ENCODE data around the gene ROR1. TPM values are rescaled to one million over a fixed set of nuclear protein-coding genes. Genes with fewer than 3 reads are reported as not detected.
"Not testable (repeated sequence)": the region's sequence is repeated elsewhere in the genome, so short reads cannot be mapped to it uniquely, and the experiment has no call there.

The ROR1 gene
- total RNA-seq, 5 donors from 2014 or later (not counting 1 experiment from before 2014, with no cell fraction given): 0.15 to 2.0 (median 0.33) TPM; not detected in 1

DNA sequence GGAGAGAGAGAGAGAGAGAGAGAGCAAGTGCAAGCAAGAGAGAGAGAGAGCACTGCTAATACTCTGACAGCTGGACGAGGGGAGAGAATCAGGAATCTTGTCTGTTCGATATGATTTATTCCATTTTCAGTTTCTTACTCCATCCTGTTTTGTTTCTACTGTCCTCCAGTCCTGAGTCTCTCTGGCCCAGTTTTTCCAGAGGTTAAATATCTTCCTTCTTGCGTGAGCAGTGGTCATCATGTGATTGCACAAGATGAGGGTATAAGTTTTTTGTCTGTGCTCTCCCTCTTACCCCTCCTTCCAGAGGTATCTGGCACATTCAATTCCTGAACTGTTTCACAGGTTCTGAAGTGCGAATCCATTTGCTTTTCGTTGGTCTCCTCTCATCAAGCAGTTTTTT, 446.4 kb downstream of the ROR1 start:
- H3K36me3 Mint-ChIP-seq: no peaks in the 10 kb centered on the region
- no peak overlapping the region for H3K27ac Mint-ChIP-seq
- no peak overlapping the region for H3K4me3 Mint-ChIP-seq
- no peak overlapping the region for H3K27ac ChIP-seq (ENCODE audit: low read length)
- no peak overlapping the region for H3K4me3 ChIP-seq (ENCODE audit: control insufficient read depth in 1 of 2, extremely low read depth in 1 of 2, low read length in 1 of 2)
- no peaks in the 10 kb centered on the region for H3K9me3 ChIP-seq
- 71% methylated on average over 2 of the region's 5 CpGs for WGBS (ENCODE audit: insufficient coverage)
- no peaks in the 10 kb centered on the region for H3K27me3 ChIP-seq (replicated peaks in 1 of 2; ENCODE audit: control insufficient read depth in 2 of 2, extremely low read depth in 1 of 2, insufficient read depth in 2 of 2, low read length in 1 of 2)
- H3K36me3 ChIP-seq (ENCODE audit: control insufficient read depth in 2 of 2, extremely low read depth in 1 of 2, insufficient read depth in 1 of 2, low read length in 1 of 2): no peaks in the 10 kb centered on the region
- no peaks in the 10 kb centered on the region for H3K4me1 ChIP-seq (ENCODE audit: control insufficient read depth in 1 of 2, extremely low read depth in 1 of 2, insufficient read depth in 2 of 2, low read length in 2 of 2)
- POLR2A ChIA-PET: no interaction called here
- no peak for DNase-seq
- no peaks in the 10 kb centered on the region for H3K4me1 Mint-ChIP-seq
- no peaks in the 10 kb centered on the region for H3K9me3 Mint-ChIP-seq
- CTCF ChIA-PET: no interaction called here
- ATAC-seq (replicated peaks in 1 of 4): no peak
- peaks cover 3 to 8% of the 10 kb centered on the region in 2 donors for H3K27me3 Mint-ChIP-seq

DNA sequence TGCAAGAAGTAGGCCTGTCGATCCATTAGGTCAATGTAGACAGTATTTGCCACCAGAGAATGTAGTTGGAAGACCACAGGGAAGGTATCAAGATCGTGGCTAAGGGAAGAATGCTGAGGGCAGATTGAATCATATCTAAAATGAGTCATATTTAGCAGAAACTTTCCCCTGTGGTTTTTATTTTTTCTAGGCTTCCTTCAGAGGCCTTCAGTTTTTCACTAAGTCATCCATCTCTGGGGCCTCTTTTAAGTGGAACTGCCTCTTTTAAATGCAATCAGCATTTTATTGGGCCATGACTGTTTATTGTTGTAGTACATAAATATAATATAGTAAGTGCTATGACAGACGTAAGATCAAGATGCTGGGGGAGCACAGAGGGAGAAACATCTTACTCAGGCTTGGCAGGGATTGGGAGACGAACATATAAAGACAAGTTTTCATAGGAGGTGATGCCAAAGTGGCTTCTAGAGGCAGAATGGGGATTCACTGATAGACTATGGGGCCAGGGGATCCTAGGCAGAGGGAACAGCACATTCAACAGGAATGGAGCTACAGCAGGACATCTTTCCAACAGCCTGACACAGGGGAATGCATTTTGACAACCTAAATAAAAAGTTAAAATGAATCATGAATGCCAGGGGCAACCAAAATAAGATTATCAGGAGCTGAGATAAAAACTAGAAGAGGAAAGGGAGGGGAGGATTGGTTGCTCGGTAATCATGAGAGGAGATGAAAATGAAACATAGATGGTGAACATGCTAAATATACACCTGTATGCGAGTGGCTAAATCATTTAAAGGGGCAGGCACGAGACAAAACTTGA, 449.7 kb downstream of the ROR1 start:
- ChIA-PET CTCF (interaction anchor here in 1 of 2 donors (0.6 kb wide), 1 partner anchor 10 kb away, joined by 3 read pairs; no protein-coding TSS in a partner anchor), POLR2A (no interaction called here)
- 39% methylated on average over 4 of the region's 7 CpGs for WGBS (ENCODE audit: insufficient coverage)
- Histone ChIP-seq H3K36me3 (ENCODE audit: control insufficient read depth in 2 of 2, extremely low read depth in 1 of 2, insufficient read depth in 1 of 2, low read length in 1 of 2) (no peaks in the 10 kb centered on the region), H3K9me3 (no peaks in the 10 kb centered on the region), H3K27ac (ENCODE audit: low read length) (no peak overlapping the region), H3K27me3 (replicated peaks in 1 of 2; ENCODE audit: control insufficient read depth in 2 of 2, extremely low read depth in 1 of 2, insufficient read depth in 2 of 2, low read length in 1 of 2) (no peaks in the 10 kb centered on the region), H3K4me1 (ENCODE audit: control insufficient read depth in 1 of 2, extremely low read depth in 1 of 2, insufficient read depth in 2 of 2, low read length in 2 of 2) (no peaks in the 10 kb centered on the region), H3K4me3 (ENCODE audit: control insufficient read depth in 1 of 2, extremely low read depth in 1 of 2, low read length in 1 of 2) (no peak overlapping the region)
- ATAC-seq (replicated peaks in 1 of 4): no peak
- Mint-ChIP-seq H3K27me3 (peaks cover 3 to 14% of the 10 kb centered on the region in 2 donors), H3K36me3 (no peaks in the 10 kb centered on the region), H3K27ac (no peak overlapping the region), H3K4me1 (no peaks in the 10 kb centered on the region), H3K9me3 (no peaks in the 10 kb centered on the region), H3K4me3 (no peak overlapping the region)
- DNase-seq: no peak

DNA sequence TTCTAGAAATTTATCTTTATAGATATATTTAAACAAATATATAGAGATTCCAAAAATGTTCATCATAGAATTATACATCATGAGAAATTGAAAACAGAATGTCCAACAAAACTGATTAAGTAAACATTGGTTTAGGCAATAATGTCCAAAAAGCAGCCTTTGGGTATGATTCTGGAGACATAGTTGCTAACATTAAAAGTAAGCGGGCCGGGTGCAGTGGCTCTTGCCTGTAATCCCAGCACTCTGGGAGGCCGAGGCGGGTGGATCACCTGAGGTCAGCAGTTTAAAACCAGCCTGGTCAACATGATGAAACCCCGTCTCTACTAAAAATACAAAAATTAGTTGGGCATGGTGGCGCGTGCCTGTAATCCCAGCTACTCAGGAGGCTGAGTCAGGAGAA, 450.4 kb downstream of the ROR1 start:
- DNase-seq; H3K27me3 ChIP-seq (replicated peaks in 1 of 2; ENCODE audit: control insufficient read depth in 2 of 2, extremely low read depth in 1 of 2, insufficient read depth in 2 of 2, low read length in 1 of 2); H3K4me3 Mint-ChIP-seq; H3K4me3 ChIP-seq (ENCODE audit: control insufficient read depth in 1 of 2, extremely low read depth in 1 of 2, low read length in 1 of 2); H3K36me3 Mint-ChIP-seq; ATAC-seq (replicated peaks in 1 of 4); H3K36me3 ChIP-seq (ENCODE audit: control insufficient read depth in 2 of 2, extremely low read depth in 1 of 2, insufficient read depth in 1 of 2, low read length in 1 of 2); H3K27ac Mint-ChIP-seq; POLR2A ChIA-PET; H3K9me3 ChIP-seq; H3K9me3 Mint-ChIP-seq; H3K4me1 ChIP-seq (ENCODE audit: control insufficient read depth in 1 of 2, extremely low read depth in 1 of 2, insufficient read depth in 2 of 2, low read length in 2 of 2); H3K27ac ChIP-seq (ENCODE audit: low read length); H3K4me1 Mint-ChIP-seq: not testable (repeated sequence)
- WGBS (ENCODE audit: insufficient coverage): 100% methylated on average over 4 of the region's 7 CpGs
- CTCF ChIA-PET: interaction anchor here in 1 of 2 donors (0.6 kb wide), 1 partner anchor 9 kb away, joined by 3 read pairs; no protein-coding TSS in a partner anchor
- peaks cover 3 to 14% of the 10 kb centered on the region in 2 donors for H3K27me3 Mint-ChIP-seq

DNA sequence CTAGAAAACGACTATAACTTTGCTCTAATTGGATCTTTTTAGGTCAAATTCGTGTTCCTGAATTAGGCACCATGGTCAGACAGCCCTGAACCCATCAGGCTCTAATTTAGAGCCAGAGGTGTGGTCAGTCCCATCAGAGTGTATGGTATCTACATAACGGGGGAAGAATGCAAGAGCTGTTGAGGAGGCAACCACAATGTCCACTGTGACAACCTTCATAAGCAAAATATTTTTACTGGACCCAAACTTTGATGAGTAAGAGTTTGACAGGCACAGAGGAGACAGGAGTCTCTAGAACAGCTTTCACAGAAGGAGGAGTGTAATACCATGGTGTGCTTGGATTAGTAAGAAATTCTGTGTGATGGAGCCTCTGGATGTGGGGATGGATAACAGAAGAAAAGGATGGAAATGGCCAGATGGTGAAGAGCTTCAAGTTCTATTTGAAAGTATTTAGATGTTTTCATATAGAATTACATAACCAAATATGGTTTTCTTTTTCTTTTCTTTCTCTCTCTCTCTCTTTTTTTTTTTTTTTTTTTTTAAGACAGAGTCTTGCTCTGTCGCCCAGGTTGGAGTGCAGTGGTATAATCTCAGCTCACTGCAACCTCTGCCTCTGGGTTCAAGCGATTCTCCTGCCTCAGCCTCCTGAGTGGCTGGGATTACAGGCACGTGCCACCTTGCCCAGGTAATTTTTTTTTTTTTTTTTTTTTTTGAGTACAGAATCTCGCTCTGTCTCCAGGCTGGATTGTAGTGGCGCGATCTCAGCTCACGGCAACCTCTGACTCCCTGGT, 454.5 kb downstream of the ROR1 start:
- ChIA-PET CTCF (interaction anchor here (0.6 to 0.7 kb wide), 2 partner anchors 15 to 408 kb away, joined by 3 to 7 read pairs; no protein-coding TSS in a partner anchor), POLR2A (no interaction called here)
- Mint-ChIP-seq H3K4me3 (no peak overlapping the region), H3K4me1 (no peaks in the 10 kb centered on the region), H3K36me3 (no peaks in the 10 kb centered on the region), H3K9me3 (no peaks in the 10 kb centered on the region), H3K27ac (no peak overlapping the region), H3K27me3 (peaks cover 11 to 20% of the 10 kb centered on the region in 2 donors)
- 55% methylated on average over 4 of the region's 10 CpGs for WGBS (ENCODE audit: insufficient coverage)
- H3K27ac ChIP-seq (ENCODE audit: low read length): no peak overlapping the region
- no peak for DNase-seq
- ATAC-seq (replicated peaks in 1 of 4): no peak
- no peaks in the 10 kb centered on the region for H3K9me3 ChIP-seq
- no peaks in the 10 kb centered on the region for H3K4me1 ChIP-seq (ENCODE audit: control insufficient read depth in 1 of 2, extremely low read depth in 1 of 2, insufficient read depth in 2 of 2, low read length in 2 of 2)
- no peak overlapping the region for H3K4me3 ChIP-seq (ENCODE audit: control insufficient read depth in 1 of 2, extremely low read depth in 1 of 2, low read length in 1 of 2)
- no peaks in the 10 kb centered on the region for H3K27me3 ChIP-seq (replicated peaks in 1 of 2; ENCODE audit: control insufficient read depth in 2 of 2, extremely low read depth in 1 of 2, insufficient read depth in 2 of 2, low read length in 1 of 2)
- H3K36me3 ChIP-seq (ENCODE audit: control insufficient read depth in 2 of 2, extremely low read depth in 1 of 2, insufficient read depth in 1 of 2, low read length in 1 of 2): no peaks in the 10 kb centered on the region

DNA sequence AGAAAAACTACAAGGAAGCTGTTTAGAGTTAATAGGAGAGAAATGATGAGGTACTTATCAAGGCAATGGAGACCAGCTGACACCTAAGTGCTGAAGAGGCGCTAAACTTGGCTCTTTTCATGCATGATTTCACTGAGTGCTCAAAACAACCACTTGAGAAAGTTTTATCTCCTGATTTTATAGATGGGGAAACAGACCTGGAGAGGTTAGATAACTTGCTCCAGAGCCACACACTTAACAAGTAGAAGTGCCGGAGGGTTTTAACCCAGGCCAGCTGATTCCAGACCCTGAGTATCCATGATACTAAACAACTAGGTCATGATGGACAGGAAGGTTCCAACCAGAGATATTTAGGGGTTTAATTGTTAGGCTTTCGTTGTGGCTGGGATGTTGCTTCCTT, 455.5 kb downstream of the ROR1 start:
- no peaks in the 10 kb centered on the region for H3K27me3 ChIP-seq (replicated peaks in 1 of 2; ENCODE audit: control insufficient read depth in 2 of 2, extremely low read depth in 1 of 2, insufficient read depth in 2 of 2, low read length in 1 of 2)
- no peaks in the 10 kb centered on the region for H3K9me3 ChIP-seq
- Mint-ChIP-seq H3K27me3 (peaks cover 18 to 29% of the 10 kb centered on the region in 2 donors), H3K27ac (no peak overlapping the region), H3K36me3 (no peaks in the 10 kb centered on the region), H3K4me1 (no peaks in the 10 kb centered on the region), H3K4me3 (no peak overlapping the region), H3K9me3 (no peaks in the 10 kb centered on the region)
- H3K27ac ChIP-seq (ENCODE audit: low read length): no peak overlapping the region
- no peaks in the 10 kb centered on the region for H3K4me1 ChIP-seq (ENCODE audit: control insufficient read depth in 1 of 2, extremely low read depth in 1 of 2, insufficient read depth in 2 of 2, low read length in 2 of 2)
- ATAC-seq (replicated peaks in 1 of 4) (no peak), DNase-seq (no peak)
- POLR2A ChIA-PET: no interaction called here
- no peak overlapping the region for H3K4me3 ChIP-seq (ENCODE audit: control insufficient read depth in 1 of 2, extremely low read depth in 1 of 2, low read length in 1 of 2)
- no peaks in the 10 kb centered on the region for H3K36me3 ChIP-seq (ENCODE audit: control insufficient read depth in 2 of 2, extremely low read depth in 1 of 2, insufficient read depth in 1 of 2, low read length in 1 of 2)
- CTCF ChIA-PET: interaction anchor here in 1 of 2 donors (0.5 kb wide), 1 partner anchor 28 kb away, joined by 3 read pairs; no protein-coding TSS in a partner anchor
- 67% methylated on average over 1 of the region's 3 CpGs for WGBS (ENCODE audit: insufficient coverage)
